ENCODE results near the gene RDM1.

DNA sequence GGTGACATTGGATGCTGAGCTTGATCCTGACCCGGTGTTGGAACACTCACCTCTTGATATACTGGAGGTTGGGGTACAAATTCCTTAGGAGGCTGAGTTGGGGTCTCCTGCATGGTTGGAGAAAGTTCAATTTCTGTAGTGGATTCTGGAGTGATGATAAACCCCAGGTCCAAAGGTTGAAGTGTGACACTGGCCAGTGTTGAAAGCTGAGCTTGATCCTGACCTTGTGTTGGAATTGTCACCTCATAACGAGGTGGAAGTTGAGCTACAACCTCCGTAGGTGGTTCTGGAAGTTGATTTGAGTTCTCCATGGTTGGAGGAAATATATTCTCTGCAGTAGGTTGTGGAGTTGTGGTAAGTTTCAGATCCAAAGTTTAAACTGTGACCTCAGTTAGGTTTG is 21.2 kb downstream of the RDM1 start:
- TF ChIP-seq ZNF8 (CRISPR knock-in tag; IDR thresholded peaks at IDR 0.05) = no peak
- TF ChIP-seq, protein P1, sequence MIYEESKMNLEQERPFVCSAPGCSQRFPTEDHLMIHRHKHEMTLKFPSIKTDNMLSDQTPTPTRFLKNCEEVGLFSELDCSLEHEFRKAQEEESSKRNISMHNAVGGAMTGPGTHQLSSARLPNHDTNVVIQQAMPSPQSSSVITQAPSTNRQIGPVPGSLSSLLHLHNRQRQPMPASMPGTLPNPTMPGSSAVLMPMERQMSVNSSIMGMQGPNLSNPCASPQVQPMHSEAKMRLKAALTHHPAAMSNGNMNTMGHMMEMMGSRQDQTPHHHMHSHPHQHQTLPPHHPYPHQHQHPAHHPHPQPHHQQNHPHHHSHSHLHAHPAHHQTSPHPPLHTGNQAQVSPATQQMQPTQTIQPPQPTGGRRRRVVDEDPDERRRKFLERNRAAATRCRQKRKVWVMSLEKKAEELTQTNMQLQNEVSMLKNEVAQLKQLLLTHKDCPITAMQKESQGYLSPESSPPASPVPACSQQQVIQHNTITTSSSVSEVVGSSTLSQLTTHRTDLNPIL (CRISPR knock-in tag; IDR thresholded peaks at IDR 0.05; ENCODE audit: low read depth) = no peak
- no peak for TF ChIP-seq GLIS3 (CRISPR knock-in tag; IDR thresholded peaks at IDR 0.05)
- TF ChIP-seq ZFP30 (CRISPR knock-in tag; IDR thresholded peaks at IDR 0.05) = no peak
- TF ChIP-seq, protein P2, sequence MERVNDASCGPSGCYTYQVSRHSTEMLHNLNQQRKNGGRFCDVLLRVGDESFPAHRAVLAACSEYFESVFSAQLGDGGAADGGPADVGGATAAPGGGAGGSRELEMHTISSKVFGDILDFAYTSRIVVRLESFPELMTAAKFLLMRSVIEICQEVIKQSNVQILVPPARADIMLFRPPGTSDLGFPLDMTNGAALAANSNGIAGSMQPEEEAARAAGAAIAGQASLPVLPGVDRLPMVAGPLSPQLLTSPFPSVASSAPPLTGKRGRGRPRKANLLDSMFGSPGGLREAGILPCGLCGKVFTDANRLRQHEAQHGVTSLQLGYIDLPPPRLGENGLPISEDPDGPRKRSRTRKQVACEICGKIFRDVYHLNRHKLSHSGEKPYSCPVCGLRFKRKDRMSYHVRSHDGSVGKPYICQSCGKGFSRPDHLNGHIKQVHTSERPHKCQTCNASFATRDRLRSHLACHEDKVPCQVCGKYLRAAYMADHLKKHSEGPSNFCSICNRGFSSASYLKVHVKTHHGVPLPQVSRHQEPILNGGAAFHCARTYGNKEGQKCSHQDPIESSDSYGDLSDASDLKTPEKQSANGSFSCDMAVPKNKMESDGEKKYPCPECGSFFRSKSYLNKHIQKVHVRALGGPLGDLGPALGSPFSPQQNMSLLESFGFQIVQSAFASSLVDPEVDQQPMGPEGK (CRISPR knock-in tag; IDR thresholded peaks at IDR 0.05; ENCODE audit: borderline replicate concordance) = no peak
- no peak for TF ChIP-seq TOX (CRISPR knock-in tag; IDR thresholded peaks at IDR 0.05; ENCODE audit: borderline replicate concordance)
- no peak for TF ChIP-seq ZC3H10 (CRISPR knock-in tag; IDR thresholded peaks at IDR 0.05)
- TF ChIP-seq ZFP3 (CRISPR knock-in tag; IDR thresholded peaks at IDR 0.05) = no peak

Data from SK-N-SH treated with all-trans-retinoic acid at 6 μM for 48 hours (cell line).